Panc1 (cell line): Measurements from ENCODE around the gene CIB2. TPM values are rescaled to one million over a fixed set of nuclear protein-coding genes. Genes with fewer than 3 reads are reported as not detected.

ENCODE experiments used
- ATAC-seq: fragments of 200-7000 bp; cut with Tn5 transposase; 2 replicates; pipeline ENCODE4 v1.9.1; 2020; ENCODE audit warnings: mild to moderate bottlenecking, moderate library complexity
- BruUV-seq: library from RNA; stranded (reverse); fragments of 400-500 nt; replicated peaks from 2 replicates; lab custom pipeline; 2021; lab: Mats Ljungman, UMichigan
- CTCF ChIA-PET: fragments of 300-600 bp; sonication (Branson Sonifier 250); formaldehyde crosslinking; loops from one replicate; lab custom pipeline; 2022; ENCODE audit warnings: antibody characterized with exemption; lab: Charles Lee
- POLR2A ChIA-PET: fragments of 300-600 bp; sonication (Branson Sonifier 250); formaldehyde crosslinking; loops from one replicate; lab custom pipeline; 2022; ENCODE audit warnings: antibody characterized with exemption; lab: Charles Lee
- DNase-seq: peaks from one replicate; pipeline ENCODE4 v3.0.0-alpha.2; 2010; ENCODE audit warnings: low read depth, low spot score
- H3K27ac ChIP-seq: 2 replicates; pipeline ENCODE4 v1.5.1; 2011; ENCODE audit warnings: mild to moderate bottlenecking, low read length, inconsistent platforms
- H3K27me3 ChIP-seq: fragments of 200-500 bp; sonication (Bioruptor generic); 2 replicates; pipeline ENCODE4 v1.6.0; 2014; ENCODE audit warnings: low read length, inconsistent platforms; ENCODE audit not compliant: control insufficient read depth, insufficient read depth
- H3K36me3 ChIP-seq: fragments of 200-500 bp; sonication (Bioruptor generic); 2 replicates; pipeline ENCODE4 v1.5.1; 2014; ENCODE audit warnings: inconsistent platforms, mild to moderate bottlenecking, low read length, moderate library complexity; ENCODE audit not compliant: control insufficient read depth, insufficient read depth
- H3K4me1 ChIP-seq: 2 replicates; pipeline ENCODE4 v1.5.1; 2011; ENCODE audit warnings: inconsistent platforms, mild to moderate bottlenecking, low read length, moderate library complexity; ENCODE audit not compliant: control insufficient read depth, insufficient read depth
- H3K4me3 ChIP-seq, 2 experiments: 2 replicates each; pipeline ENCODE4 v1.5.1; 2011 to 2012; ENCODE audit warnings: low read depth in 2 of 2, low read length in 2 of 2, mild to moderate bottlenecking in 2 of 2, inconsistent platforms in 1 of 2, moderate library complexity in 1 of 2
- H3K9me3 ChIP-seq: fragments of 200-500 bp; sonication (Bioruptor generic); 2 replicates; pipeline ENCODE4 v1.5.1; 2014; ENCODE audit warnings: low read depth, mild to moderate bottlenecking, inconsistent platforms, low read length, moderate library complexity; ENCODE audit not compliant: control insufficient read depth, insufficient read depth
- CTCF ChIP-seq: fragments of 450-650 bp; IDR thresholded peaks from 2 replicates; pipeline ENCODE4 v1.5.1; 2017; ENCODE audit warnings: mild to moderate bottlenecking
- POLR2AphosphoS5 ChIP-seq: IDR thresholded peaks from 2 replicates; pipeline ENCODE4 v1.6.1; 2012; ENCODE audit warnings: mild to moderate bottlenecking, low read depth, low read length, moderate library complexity
- REST ChIP-seq, 2 experiments: IDR thresholded peaks; 2 replicates each; pipeline ENCODE4 v1.6.1; 2011 to 2012; ENCODE audit warnings: low read depth in 2 of 2, control low read depth in 1 of 2, low read length in 1 of 2, mild to moderate bottlenecking in 1 of 2, moderate library complexity in 1 of 2; ENCODE audit not compliant: insufficient read depth in 1 of 2
- SIN3A ChIP-seq: IDR thresholded peaks from 2 replicates; pipeline ENCODE4 v1.6.1; 2012; ENCODE audit warnings: low read depth, mild to moderate bottlenecking, low read length, moderate library complexity, borderline replicate concordance; ENCODE audit not compliant: insufficient read depth
- TCF7L2 ChIP-seq: IDR thresholded peaks from 2 replicates; pipeline ENCODE4 v1.6.1; 2011; ENCODE audit warnings: mild to moderate bottlenecking, low read depth, low read length, inconsistent platforms
- in situ Hi-C: cut with HindIII; loops from 2 replicates; pipeline ENCODE4 v1.10.0; 2016; ENCODE audit warnings: low sequenced_read_pairs, low pct_unique_long_range_greater_than_20kb
- intact Hi-C: fragments of 100-400 bp; cut with micrococcal nuclease; formaldehyde crosslinking; loops from one replicate; pipeline ENCODE4 v1.10.0; 2022; ENCODE audit not compliant: unreplicated experiment
- total RNA-seq: library from RNA; stranded (reverse); gene quantifications from one replicate; pipeline ENCODE4 v1.2.1, GENCODE V29; 2021; ENCODE audit not compliant: unreplicated experiment

The CIB2 gene
- total RNA-seq, 1 experiment from 2014 or later, result 37.3 TPM

- ChIA-PET POLR2A (interaction anchor here (0.6 to 0.7 kb wide), 2 partner anchors 47 to 72 kb away, joined by 7 read pairs; partner anchors contain the start of gene CIB2), CTCF (no interaction called here)
- TF ChIP-seq REST (IDR thresholded peaks at IDR 0.05; ENCODE audit: insufficient read depth in 1 of 2, low read depth in 2 of 2, low read length in 1 of 2) (no peak), TCF7L2 (no peak), POLR2AphosphoS5 (no peak), CTCF (no peak), SIN3A (no peak)
- DNase-seq (no peak), ATAC-seq (no peak)
- H3K4me3 ChIP-seq, result no peak overlapping the region
- peak overlapping the region; percentile 58; the same call in 1 of the 2 replicates for H3K27ac ChIP-seq
- H3K4me1 ChIP-seq, result peaks cover 64% of the 10 kb centered on the region
- in situ Hi-C loops, result no loop called here
- no peaks in the 10 kb centered on the region for H3K27me3 ChIP-seq
- no peaks in the 10 kb centered on the region for H3K9me3 ChIP-seq
- intact Hi-C loops, result no loop called here
- H3K36me3 ChIP-seq, result no peaks in the 10 kb centered on the region
- BruUV-seq, result no TSS peak
Measured at GRCh38 chr15:78059110-78059839, 72.0 kb downstream of the CIB2 start.

- H3K36me3 ChIP-seq, result no peaks in the 10 kb centered on the region
- no peak for TF ChIP-seq SIN3A
- no peak for TF ChIP-seq REST (IDR thresholded peaks at IDR 0.05; ENCODE audit: insufficient read depth in 1 of 2, low read depth in 2 of 2, low read length in 1 of 2)
- no peak for TF ChIP-seq TCF7L2
- no peak for TF ChIP-seq POLR2AphosphoS5
- no peak for TF ChIP-seq CTCF
- POLR2A ChIA-PET, result interaction anchor here (0.7 kb wide), 1 partner anchor 48 kb away, joined by 7 read pairs; no protein-coding TSS in a partner anchor
- no TSS peak for BruUV-seq
- H3K4me3 ChIP-seq, result no peak overlapping the region
- H3K4me1 ChIP-seq, result peaks cover 64% of the 10 kb centered on the region
- H3K9me3 ChIP-seq, result no peaks in the 10 kb centered on the region
- intact Hi-C loops (no loop called here), in situ Hi-C loops (no loop called here)
- DNase-seq, result no peak
- no peak for ATAC-seq
- no peaks in the 10 kb centered on the region for H3K27me3 ChIP-seq
- CTCF ChIA-PET, result no interaction called here
- H3K27ac ChIP-seq, result peak overlapping the region; percentile 58; the same call in 1 of the 2 replicates
Measured at GRCh38 chr15:78058401-78058935, 72.8 kb downstream of the CIB2 start.
